IMR-90 (cell line): ENCODE results near the gene HK3. TPM values are rescaled to one million over a fixed set of nuclear protein-coding genes. Genes with fewer than 3 reads are reported as not detected.

Experiments
- ATAC-seq: fragments of 200-7000 bp; cut with Tn5 transposase; 2 replicates; pipeline ENCODE4 v1.9.1; 2020; ENCODE audit warnings: low read depth, mild to moderate bottlenecking, moderate library complexity
- BruUV-seq: library from RNA; stranded (reverse); fragments of 400-500 nt; replicated peaks from 2 replicates; lab custom pipeline; 2021; lab: Mats Ljungman, UMichigan
- CTCF ChIA-PET: fragments of 300-600 bp; formaldehyde crosslinking; extraction: SDS; loops from one replicate; lab custom pipeline; 2021; ENCODE audit warnings: antibody characterized with exemption; lab: Yijun Ruan, JAX
- POLR2A ChIA-PET: fragments of 300-600 bp; sonication (Branson Sonifier 250); formaldehyde crosslinking; loops from one replicate; lab custom pipeline; 2022; ENCODE audit warnings: antibody characterized with exemption; ENCODE audit not compliant: unreplicated experiment; lab: Charles Lee
- DNase-seq: peaks from one replicate; pipeline ENCODE4 v3.0.0; 2013
- H2AFZ ChIP-seq: replicated peaks from 2 replicates; pipeline ENCODE3; 2013; ENCODE audit warnings: low read length, mild to moderate bottlenecking; ENCODE audit not compliant: poor library complexity
- H2AK5ac ChIP-seq: 2 replicates; pipeline ENCODE4 v1.6.1; 2013; ENCODE audit warnings: low read depth, low read length, inconsistent platforms
- H2AK9ac ChIP-seq: replicated peaks from 2 replicates; pipeline ENCODE3; 2013; ENCODE audit warnings: mild to moderate bottlenecking, low read depth, low read length, moderate library complexity; ENCODE audit not compliant: poor library complexity
- H2BK120ac ChIP-seq: 2 replicates; pipeline ENCODE4 v1.6.1; 2013; ENCODE audit warnings: low read depth, low read length, inconsistent platforms
- H2BK15ac ChIP-seq: 3 replicates; pipeline ENCODE4 v1.6.1; 2013; ENCODE audit warnings: low read depth, low read length, inconsistent platforms
- H2BK20ac ChIP-seq: 2 replicates; pipeline ENCODE4 v1.6.1; 2013; ENCODE audit warnings: low read depth, mild to moderate bottlenecking, inconsistent platforms, low read length, moderate library complexity
- H2BK5ac ChIP-seq: 2 replicates; pipeline ENCODE4 v1.6.1; 2013; ENCODE audit warnings: mild to moderate bottlenecking, low read depth, low read length, inconsistent platforms; ENCODE audit not compliant: poor library complexity, severe bottlenecking
- H3K14ac ChIP-seq: replicated peaks from 2 replicates; pipeline ENCODE4 v1.6.1; 2013; ENCODE audit warnings: low read depth, low read length, inconsistent platforms
- H3K18ac ChIP-seq: 2 replicates; pipeline ENCODE4 v1.6.1; 2013; ENCODE audit warnings: low read depth, low read length, control low read depth
- H3K23ac ChIP-seq: 2 replicates; pipeline ENCODE4 v1.6.1; 2013; ENCODE audit warnings: low read depth, low read length, inconsistent platforms
- H3K27ac ChIP-seq: 2 replicates; pipeline ENCODE4 v1.5.1; 2013; ENCODE audit warnings: mild to moderate bottlenecking, control low read depth, low read length; ENCODE audit not compliant: insufficient read depth
- H3K27me3 ChIP-seq: 2 replicates; pipeline ENCODE4 v1.6.1; 2013; ENCODE audit warnings: low read length; ENCODE audit not compliant: control insufficient read depth, insufficient read depth
- H3K36me3 ChIP-seq: 2 replicates; pipeline ENCODE4 v1.6.1; 2013; ENCODE audit warnings: low read length, mixed read lengths; ENCODE audit not compliant: control insufficient read depth, insufficient read depth
- H3K4ac ChIP-seq: 2 replicates; pipeline ENCODE4 v1.6.1; 2013; ENCODE audit warnings: low read depth, low read length, inconsistent platforms
- H3K4me1 ChIP-seq: 2 replicates; pipeline ENCODE4 v1.6.1; 2013; ENCODE audit warnings: low read length, mixed read lengths; ENCODE audit not compliant: control insufficient read depth, insufficient read depth
- H3K4me2 ChIP-seq: 2 replicates; pipeline ENCODE4 v1.6.1; 2013; ENCODE audit warnings: low read depth, mild to moderate bottlenecking, control low read depth, low read length, moderate library complexity
- H3K4me3 ChIP-seq: 2 replicates; pipeline ENCODE4 v1.5.1; 2013; ENCODE audit warnings: low read depth, mild to moderate bottlenecking, control low read depth, low read length, moderate library complexity; ENCODE audit not compliant: insufficient read depth
- H3K56ac ChIP-seq: 2 replicates; pipeline ENCODE4 v1.6.1; 2013; ENCODE audit warnings: low read length, inconsistent platforms; ENCODE audit not compliant: insufficient read depth; ENCODE audit errors: extremely low read depth
- H3K79me1 ChIP-seq, 2 experiments: 2 replicates each; pipeline ENCODE4 v1.6.1; 2013; ENCODE audit warnings: low read length in 2 of 2, inconsistent platforms in 1 of 2, low read depth in 1 of 2
- H3K9ac ChIP-seq: 2 replicates; pipeline ENCODE4 v1.6.1; 2013; ENCODE audit warnings: low read depth, low read length, control low read depth
- H3K9me1 ChIP-seq: 2 replicates; pipeline ENCODE4 v1.6.1; 2013; ENCODE audit warnings: low read length, inconsistent platforms; ENCODE audit not compliant: insufficient read depth
- H3K9me3 ChIP-seq: 2 replicates; pipeline ENCODE4 v1.6.1; 2013; ENCODE audit warnings: low read length; ENCODE audit not compliant: control insufficient read depth, insufficient read depth
- H4K20me1 ChIP-seq: 2 replicates; pipeline ENCODE4 v1.6.1; 2013; ENCODE audit warnings: low read length, inconsistent platforms; ENCODE audit not compliant: insufficient read depth
- H4K5ac ChIP-seq: 2 replicates; pipeline ENCODE4 v1.6.1; 2013; ENCODE audit warnings: mild to moderate bottlenecking, low read depth, low read length, control low read depth
- H4K8ac ChIP-seq, 2 experiments: 2 replicates each; pipeline ENCODE4 v1.6.1; 2013; ENCODE audit warnings: low read depth in 2 of 2, low read length in 2 of 2, control low read depth in 1 of 2, inconsistent platforms in 1 of 2
- H4K91ac ChIP-seq: 2 replicates; pipeline ENCODE4 v1.6.1; 2013; ENCODE audit warnings: low read depth, low read length, inconsistent platforms; ENCODE audit not compliant: insufficient read depth
- CHD1 ChIP-seq: IDR thresholded peaks from 2 replicates; pipeline ENCODE4 v1.6.1; 2012; ENCODE audit warnings: low read depth, low read length, improper control_type of control experiment
- RFX5 ChIP-seq: IDR thresholded peaks from 2 replicates; pipeline ENCODE4 v1.8.0; 2012; ENCODE audit warnings: low read depth, mild to moderate bottlenecking, low read length, moderate library complexity
- WGBS, 2 experiments: methylation state at CpG; one replicate each; pipeline versions ENCODE4 v1.1.5 to v1.1.7; 2013; ENCODE audit warnings: missing lambda C conversion rate in 2 of 2; ENCODE audit not compliant: insufficient read length in 1 of 2; ENCODE audit errors: extremely low coverage in 2 of 2; 5-methylcytosine and 5-hydroxymethylcytosine counted together
- dilution Hi-C: fragments of 300-500 bp; cut with HindIII; formaldehyde crosslinking; loops from one replicate; pipeline ENCODE4 v1.14.3; 2018; ENCODE audit warnings: low sequenced_read_pairs; ENCODE audit not compliant: unreplicated experiment
- in situ Hi-C: fragments of 300-500 bp; cut with MboI; formaldehyde crosslinking; loops from 3 replicates; pipeline ENCODE4 v1.14.3; 2019; ENCODE audit warnings: low sequenced_read_pairs, inconsistent platforms, mixed read lengths
- intact Hi-C: fragments of 100-400 bp; cut with micrococcal nuclease; formaldehyde crosslinking; loops from 2 replicates; pipeline ENCODE4 v1.10.0; 2022
- polyA plus RNA-seq, 3 experiments: library from polyadenylated mRNA; depleted of rRNA; stranded (reverse); fragments of >200 nt; gene quantifications; 2 replicates each; pipeline ENCODE4 v1.2.3, GENCODE V29; 2012; ENCODE audit warnings: low replicate concordance in 1 of 3
- total RNA-seq: library from RNA; depleted of rRNA; stranded (reverse); fragments of >200 nt; gene quantifications from 2 replicates; pipeline ENCODE4 v1.2.3, GENCODE V29; 2012

The HK3 gene
- total and polyA plus RNA-seq, 2 of the 4 experiments (the other 2 are of a cell fraction): not detected

GRCh38 chr5:176895831-176896230 is 3.3 kb downstream of the HK3 start:
- ATAC-seq (no peak), DNase-seq (no peak)
- Histone ChIP-seq H2AK5ac (no peak overlapping the region), H3K18ac (no peak overlapping the region), H3K9ac (no peak overlapping the region), H4K5ac (no peak overlapping the region), H3K4me3 (no peak overlapping the region), H3K27ac (no peak overlapping the region), H3K14ac (no peak overlapping the region), H2AFZ (no peak overlapping the region), H2BK20ac (no peak overlapping the region), H2BK15ac (no peak overlapping the region), H3K4ac (no peak overlapping the region), H3K4me1 (no peaks in the 10 kb centered on the region), H3K4me2 (no peak overlapping the region), H3K79me1 (no peaks in the 10 kb centered on the region), H3K9me1 (peaks cover 6% of the 10 kb centered on the region; the same call in 1 of the 2 replicates), H4K20me1 (no peaks in the 10 kb centered on the region; the same call in 1 of the 2 replicates), H2BK120ac (no peak overlapping the region), H2BK5ac (no peak overlapping the region), H3K9me3 (no peaks in the 10 kb centered on the region), H3K36me3 (peaks cover 3% of the 10 kb centered on the region; the same call in 1 of the 2 replicates), H4K8ac (no peak overlapping the region), H3K27me3 (peaks cover 36% of the 10 kb centered on the region), H3K23ac (no peak overlapping the region), H2AK9ac (no peak overlapping the region), H4K91ac (no peak overlapping the region), H3K56ac (no peak overlapping the region)
- intact Hi-C loops: no loop called here
- CTCF ChIA-PET: no interaction called here
- BruUV-seq: no TSS peak
- POLR2A ChIA-PET: no interaction called here
- 79% methylated on average over 2 of the region's 4 CpGs; no CpG with 5 or more reads in 1 of the 2 experiments for WGBS, 2 experiments
- dilution Hi-C loops: no loop called here
- TF ChIP-seq RFX5 (no peak), CHD1 (no peak)
- in situ Hi-C loops: no loop called here
